Forelimb muscle (tissue), 1 donor: ENCODE data around the gene DPYSL4. TPM values are rescaled to one million over a fixed set of nuclear protein-coding genes. Genes with fewer than 3 reads are reported as not detected.
"Not testable (repeated sequence)": the region's sequence is repeated elsewhere in the genome, so short reads cannot be mapped to it uniquely, and the experiment has no call there.

Experiments used
- DNase-seq: peaks from one replicate; pipeline ENCODE4 v3.0.0-alpha.2; 2013; ENCODE audit warnings: low read depth
- polyA plus RNA-seq: library from polyadenylated mRNA; unstranded; fragments of 120-200 nt; gene quantifications from one replicate; pipeline ENCODE4 v1.2.1, GENCODE V29; 2013; ENCODE audit not compliant: insufficient read length

Gene DPYSL4
- polyA plus RNA-seq, 1 donor = 1.3 TPM

GRCh38 chr10:132149917-132150316, 36.8 kb upstream of the DPYSL4 start:
- no peak for DNase-seq

DNA sequence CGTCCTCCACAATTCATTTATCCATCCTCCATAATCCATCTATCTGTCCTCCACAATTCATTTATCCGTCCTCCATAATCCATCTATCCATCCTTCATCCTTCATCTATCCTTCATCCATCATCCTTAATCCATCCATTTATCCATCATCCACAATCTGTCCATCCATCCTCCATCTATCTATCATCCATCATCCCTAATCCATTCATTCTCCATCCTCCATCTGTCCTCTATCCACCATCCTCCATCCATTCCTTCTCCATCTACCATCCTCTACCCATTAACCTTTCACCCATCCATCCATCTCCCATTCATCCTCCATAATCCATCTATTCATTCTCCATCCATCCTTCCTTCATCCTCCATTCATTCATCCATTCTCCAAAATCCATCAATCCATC, 36.0 kb upstream of the DPYSL4 start:
- DNase-seq = no peak

DNA sequence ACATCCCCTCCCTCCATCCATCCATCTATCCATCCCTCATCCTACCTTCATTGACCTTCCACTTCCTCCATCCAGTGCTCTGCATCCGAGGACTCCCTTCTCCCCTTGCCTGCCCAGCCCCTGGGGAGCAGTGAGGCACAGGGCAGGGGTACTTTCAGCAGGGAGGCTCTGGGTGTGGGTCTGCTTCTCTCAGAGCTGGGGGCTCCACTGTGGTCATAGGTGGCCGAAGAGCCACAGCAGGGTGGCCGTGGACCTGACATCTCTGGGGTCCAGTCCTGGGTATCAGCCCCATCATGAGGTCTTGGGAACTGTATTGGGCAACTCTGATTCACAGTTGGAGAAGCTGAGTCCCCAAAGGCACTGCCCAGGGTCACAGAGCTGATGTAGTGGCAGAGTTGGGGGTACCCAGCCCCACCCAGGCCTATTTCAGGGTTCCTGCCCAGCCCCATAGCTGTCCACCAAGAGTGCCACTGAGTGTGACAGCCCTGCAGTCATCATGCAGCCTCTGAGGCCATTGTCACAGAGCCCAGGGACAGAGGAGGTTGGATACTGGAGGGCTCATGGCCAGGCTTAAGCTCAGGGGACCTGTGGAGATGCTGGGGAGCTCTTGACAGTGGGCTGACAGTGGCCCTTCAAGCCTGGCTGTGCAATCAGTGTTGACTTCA, 35.3 kb upstream of the DPYSL4 start:
- no peak for DNase-seq

DNA sequence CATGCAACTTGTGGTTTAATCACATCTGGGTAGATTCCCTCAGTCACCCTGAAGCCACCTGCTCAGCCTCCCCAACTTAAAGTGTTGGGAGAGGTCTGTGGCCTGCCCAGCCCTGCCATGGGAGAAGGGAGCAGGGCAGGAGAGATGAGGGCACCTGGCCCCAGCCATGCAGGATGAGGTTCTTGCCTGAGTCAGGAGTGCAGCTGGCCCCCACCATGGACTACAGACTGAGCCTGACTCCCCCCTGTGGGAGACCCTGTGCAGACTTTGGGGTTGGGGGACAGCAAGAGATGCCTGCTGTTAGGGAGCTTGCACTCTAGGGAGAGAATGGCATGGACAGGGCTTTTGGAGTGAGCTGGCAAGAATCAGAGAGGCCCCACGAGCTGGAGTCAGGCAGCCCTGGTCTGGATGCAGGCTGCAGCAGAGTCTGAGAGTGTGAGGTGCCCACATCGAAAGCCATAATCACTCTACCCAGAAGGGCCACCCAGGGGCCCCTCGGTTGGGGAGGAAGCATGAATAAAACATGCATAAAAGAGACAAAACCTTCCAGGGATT, 34.7 kb upstream of the DPYSL4 start:
- no peak for DNase-seq

GRCh38 chr10:132152896-132153580, 33.7 kb upstream of the DPYSL4 start:
- DNase-seq = no peak

DNA sequence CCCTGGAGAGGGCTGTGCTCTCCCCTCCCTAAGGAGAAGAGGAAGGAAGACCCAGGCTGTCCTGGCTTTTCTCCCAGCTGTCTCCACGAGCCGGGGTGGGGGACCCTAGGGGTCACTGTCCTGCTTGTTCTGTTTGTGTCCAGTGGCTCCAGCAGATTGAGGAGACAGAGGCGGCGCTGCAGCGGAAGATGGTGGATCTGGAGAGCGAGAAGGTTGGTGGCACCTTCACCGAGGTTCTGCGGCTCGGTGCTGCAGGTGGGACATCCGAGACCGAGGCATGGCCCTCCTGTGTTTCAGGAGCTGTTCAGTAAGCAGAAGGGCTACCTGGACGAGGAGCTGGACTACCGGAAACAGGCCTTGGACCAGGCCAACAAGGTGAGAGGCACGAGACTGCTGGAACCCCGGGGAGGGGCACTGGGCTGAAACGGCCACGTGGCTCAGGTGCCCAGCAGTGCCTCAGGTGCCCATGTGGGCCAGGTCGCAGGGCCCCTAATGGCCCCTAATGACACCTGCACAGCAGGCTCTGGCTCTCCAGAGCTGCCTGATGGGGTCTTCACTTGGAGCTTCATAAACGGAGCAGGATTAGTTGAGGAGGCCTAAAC, 33.0 kb upstream of the DPYSL4 start:
- DNase-seq = no peak

DNA sequence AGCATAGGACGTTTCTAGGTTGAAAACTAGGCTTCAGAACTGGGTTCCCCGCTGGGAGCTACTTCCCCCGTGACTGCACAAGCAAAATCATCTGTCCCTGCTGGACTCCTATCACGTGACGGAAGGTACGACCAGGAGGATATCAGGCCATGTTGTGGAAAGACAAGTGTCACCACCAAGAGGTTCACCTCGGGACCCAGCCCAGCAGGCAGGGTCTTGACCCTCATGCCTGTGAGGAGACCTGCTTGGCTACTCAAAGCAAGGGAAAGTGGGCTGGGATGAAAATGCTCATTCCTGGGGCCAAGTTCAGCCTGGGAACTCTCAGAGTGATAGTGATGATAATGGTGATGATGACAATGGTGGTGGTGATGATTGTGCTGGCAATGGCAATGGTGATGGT, 32.3 kb upstream of the DPYSL4 start:
- DNase-seq = no peak

DNA sequence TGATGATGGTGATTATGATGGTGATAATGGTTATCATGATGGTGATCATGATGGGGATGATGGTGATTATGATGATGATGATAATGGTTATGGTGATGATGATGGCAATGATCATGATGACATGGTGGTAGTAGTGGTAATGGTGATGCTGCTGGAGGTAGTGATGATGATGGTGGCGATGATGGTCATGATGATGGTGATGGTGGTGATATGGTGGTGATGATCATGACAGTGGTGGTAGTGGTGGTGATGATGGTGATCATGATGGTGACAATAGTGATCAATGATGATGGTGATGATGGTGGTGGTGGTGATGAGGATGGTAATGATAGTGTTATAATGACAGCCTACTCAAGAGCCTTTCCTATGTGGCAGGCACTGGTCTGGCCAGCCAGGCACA, 31.8 kb upstream of the DPYSL4 start:
- DNase-seq = no peak

- DNase-seq = no peak
Measured at GRCh38 chr10:132155723-132156381, 30.9 kb upstream of the DPYSL4 start.

- DNase-seq = no peak
Measured at GRCh38 chr10:132156382-132156781, 30.4 kb upstream of the DPYSL4 start.

DNA sequence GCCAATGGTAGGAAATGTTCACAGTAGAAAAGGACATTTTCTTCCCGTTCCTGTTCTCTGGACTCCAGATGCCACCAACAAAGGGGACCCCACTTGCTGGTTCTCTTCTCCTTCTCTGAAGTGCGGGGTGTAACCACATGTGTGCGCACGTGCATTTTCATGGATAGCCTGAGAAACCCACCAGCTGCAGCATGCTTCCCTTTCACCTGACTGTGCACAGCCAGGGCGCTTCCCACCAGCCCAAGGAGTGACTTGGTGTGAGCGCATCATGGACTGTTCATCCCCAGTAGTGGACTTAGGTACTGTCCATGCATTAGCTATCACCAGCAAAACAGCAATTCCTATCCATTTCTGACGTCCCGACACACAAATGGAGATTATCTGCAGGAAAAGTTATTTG, 29.6 kb upstream of the DPYSL4 start:
- no peak for DNase-seq

DNA sequence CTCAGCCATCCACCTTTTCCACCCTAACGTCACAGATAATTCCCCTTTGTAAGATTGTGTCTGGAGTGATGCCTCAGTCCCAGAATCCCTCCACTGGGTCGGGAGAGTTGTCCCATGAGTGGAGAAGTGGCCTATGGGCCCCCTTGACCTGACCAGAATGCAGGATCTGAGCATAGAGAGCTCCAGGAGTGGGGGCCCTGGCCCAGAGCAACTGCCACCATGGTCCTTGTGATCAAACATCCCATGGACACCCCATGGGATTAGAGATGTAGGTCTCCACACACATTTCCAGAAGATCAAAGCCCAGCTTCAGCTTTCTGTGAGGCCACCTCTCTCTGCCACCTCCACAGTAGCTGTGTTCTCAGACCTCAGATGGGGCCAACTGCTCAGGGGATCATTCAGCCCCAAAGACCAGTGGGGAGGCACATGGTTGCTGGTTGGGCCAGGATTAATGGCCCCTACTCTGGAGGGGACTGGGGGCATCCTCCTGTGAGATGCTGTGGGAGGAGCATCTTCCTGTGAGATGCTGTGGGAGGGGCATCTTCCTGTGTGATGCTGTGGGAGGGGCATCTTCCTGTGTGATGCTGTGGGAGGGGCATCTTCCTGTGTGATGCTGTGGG, 28.5 kb upstream of the DPYSL4 start:
- no peak for DNase-seq

GRCh38 chr10:132158823-132159222, 27.9 kb upstream of the DPYSL4 start:
- DNase-seq = no peak

GRCh38 chr10:132159302-132160230, 27.2 kb upstream of the DPYSL4 start:
- not testable (repeated sequence) for DNase-seq

GRCh38 chr10:132160231-132160630, 26.5 kb upstream of the DPYSL4 start:
- DNase-seq = not testable (repeated sequence)

- DNase-seq = not testable (repeated sequence)
Measured at GRCh38 chr10:132160834-132161622, 25.7 kb upstream of the DPYSL4 start.

GRCh38 chr10:132162021-132162531, 24.7 kb upstream of the DPYSL4 start:
- DNase-seq = no peak

GRCh38 chr10:132162590-132163277, 24.0 kb upstream of the DPYSL4 start:
- DNase-seq = no peak

DNA sequence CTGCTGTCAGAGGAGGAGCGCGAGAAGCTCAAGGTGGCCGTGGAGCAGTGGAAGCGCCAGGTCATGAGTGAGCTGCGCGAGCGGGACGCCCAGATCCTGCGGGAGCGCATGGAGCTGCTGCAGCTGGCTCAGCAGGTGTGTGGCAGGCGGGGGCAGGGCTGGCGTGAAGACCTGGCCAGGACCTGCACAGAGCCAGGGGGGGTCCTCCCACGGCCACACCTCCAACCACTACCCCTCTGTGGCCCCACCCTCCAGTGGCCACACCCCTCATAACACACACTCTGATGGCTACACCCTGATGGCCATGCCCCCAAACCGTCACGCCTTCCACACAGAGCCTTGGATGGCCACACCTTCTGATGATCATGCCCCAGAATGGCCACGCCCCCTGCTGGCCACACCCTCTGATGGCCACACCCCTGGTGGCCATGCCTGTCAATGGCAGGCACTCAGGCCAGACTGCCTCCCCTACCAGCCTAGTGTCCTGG, 23.4 kb upstream of the DPYSL4 start:
- DNase-seq = no peak
